ENCODE data around the gene PCNX1.

- TF ChIP-seq CTCF (IDR thresholded peaks at IDR 0.05; ENCODE audit: low read depth, low read length, poor library complexity, severe bottlenecking): no peak
- TF ChIP-seq EZH2phosphoT487 (IDR thresholded peaks at IDR 0.05; ENCODE audit: borderline replicate concordance, low read length): no peak
Measured at GRCh38 chr14:70889555-70889954, 17.7 kb upstream of the PCNX1 start.

All from DOHH2 (cell line).